ENCODE results near the gene LRRFIP1.

The LRRFIP1 gene

GRCh38 chr2:237629739-237630138 is 2.4 kb downstream of the LRRFIP1 start:
- Histone ChIP-seq H3K4me1 (ENCODE audit: control extremely low read depth in 1 of 4, control insufficient read depth in 4 of 4, insufficient read depth in 4 of 4, low read length in 3 of 4) (peaks cover 7 to 19% (median 14%) of the 10 kb centered on the region in 4 experiments), H3K4me3 (ENCODE audit: control insufficient read depth in 1 of 7, extremely low read depth in 1 of 7, insufficient read depth in 4 of 7, low read depth in 2 of 7, low read length in 6 of 7) (no peak overlapping the region), H3K27ac (ENCODE audit: insufficient read depth in 1 of 2, low read depth in 1 of 2, low read length in 2 of 2, poor library complexity in 1 of 2, severe bottlenecking in 2 of 2) (no peak overlapping the region), H3K36me3 (ENCODE audit: control insufficient read depth in 4 of 4, insufficient read depth in 4 of 4, low read length in 3 of 4) (peaks cover 0 to 2% (median 0%) of the 10 kb centered on the region in 4 experiments), H3K9me3 (ENCODE audit: control extremely low read depth in 1 of 5, control insufficient read depth in 4 of 5, insufficient read depth in 2 of 5, low read depth in 1 of 5, low read length in 4 of 5) (peaks cover 0 to 5% (median 0%) of the 10 kb centered on the region in 5 experiments), H3K27me3 (replicated peaks in 2 of 5; ENCODE audit: control insufficient read depth in 4 of 5, insufficient read depth in 5 of 5, low read length in 4 of 5) (peaks cover 4 to 9% (median 6%) of the 10 kb centered on the region in 5 experiments)
- CTCF ChIA-PET, result interaction anchor here (1.4 to 1.8 kb wide), 2 partner anchors 15 to 48 kb away, joined by 4 to 5 read pairs; no protein-coding TSS in a partner anchor
- DNase-seq, result peak in 1 of 3 donors; percentile 13
- POLR2A ChIA-PET, result no interaction called here
- WGBS (ENCODE audit: insufficient coverage), result 83% methylated on average over 6 of the region's 8 CpGs

- POLR2A ChIA-PET, result no interaction called here
- peaks cover 0 to 2% (median 0%) of the 10 kb centered on the region in 4 experiments for H3K36me3 ChIP-seq (ENCODE audit: control insufficient read depth in 4 of 4, insufficient read depth in 4 of 4, low read length in 3 of 4)
- 75% methylated on average over 12 of the region's 12 CpGs for WGBS (ENCODE audit: insufficient coverage)
- CTCF ChIA-PET, result interaction anchor here (1.4 to 1.8 kb wide), 2 partner anchors 16 to 49 kb away, joined by 4 to 5 read pairs; no protein-coding TSS in a partner anchor
- peaks cover 4 to 8% (median 6%) of the 10 kb centered on the region in 5 experiments for H3K27me3 ChIP-seq (replicated peaks in 2 of 5; ENCODE audit: control insufficient read depth in 4 of 5, insufficient read depth in 5 of 5, low read length in 4 of 5)
- H3K9me3 ChIP-seq (ENCODE audit: control extremely low read depth in 1 of 5, control insufficient read depth in 4 of 5, insufficient read depth in 2 of 5, low read depth in 1 of 5, low read length in 4 of 5), result peaks cover 0 to 8% (median 2%) of the 10 kb centered on the region in 5 experiments
- DNase-seq, result no peak
- peaks cover 7 to 19% (median 13%) of the 10 kb centered on the region in 4 experiments for H3K4me1 ChIP-seq (ENCODE audit: control extremely low read depth in 1 of 4, control insufficient read depth in 4 of 4, insufficient read depth in 4 of 4, low read length in 3 of 4)
- H3K27ac ChIP-seq (ENCODE audit: insufficient read depth in 1 of 2, low read depth in 1 of 2, low read length in 2 of 2, poor library complexity in 1 of 2, severe bottlenecking in 2 of 2), result no peak overlapping the region
- H3K4me3 ChIP-seq (ENCODE audit: control insufficient read depth in 1 of 7, extremely low read depth in 1 of 7, insufficient read depth in 4 of 7, low read depth in 2 of 7, low read length in 6 of 7), result no peak overlapping the region
Measured at GRCh38 chr2:237630216-237631000, 3.0 kb downstream of the LRRFIP1 start.

GRCh38 chr2:237631007-237631785 is 3.8 kb downstream of the LRRFIP1 start:
- POLR2A ChIA-PET, result no interaction called here

GRCh38 chr2:237631801-237632585 is 4.6 kb downstream of the LRRFIP1 start:
- CTCF ChIA-PET, result interaction anchor here (1.3 kb wide), 1 partner anchor 9 kb away, joined by 4 read pairs; no protein-coding TSS in a partner anchor
- H3K4me1 ChIP-seq (ENCODE audit: control extremely low read depth in 1 of 4, control insufficient read depth in 4 of 4, insufficient read depth in 4 of 4, low read length in 3 of 4), result peaks cover 6 to 16% (median 11%) of the 10 kb centered on the region in 4 experiments
- 91% methylated on average over 16 of the region's 19 CpGs for WGBS (ENCODE audit: insufficient coverage)
- no peak overlapping the region for H3K27ac ChIP-seq (ENCODE audit: insufficient read depth in 1 of 2, low read depth in 1 of 2, low read length in 2 of 2, poor library complexity in 1 of 2, severe bottlenecking in 2 of 2)
- POLR2A ChIA-PET, result no interaction called here
- H3K36me3 ChIP-seq (ENCODE audit: control insufficient read depth in 4 of 4, insufficient read depth in 4 of 4, low read length in 3 of 4), result peaks cover 0 to 2% (median 0%) of the 10 kb centered on the region in 4 experiments
- H3K27me3 ChIP-seq (replicated peaks in 2 of 5; ENCODE audit: control insufficient read depth in 4 of 5, insufficient read depth in 5 of 5, low read length in 4 of 5), result peaks cover 0 to 8% (median 4%) of the 10 kb centered on the region in 5 experiments
- peaks cover 0 to 11% (median 2%) of the 10 kb centered on the region in 5 experiments for H3K9me3 ChIP-seq (ENCODE audit: control extremely low read depth in 1 of 5, control insufficient read depth in 4 of 5, insufficient read depth in 2 of 5, low read depth in 1 of 5, low read length in 4 of 5)
- DNase-seq, result no peak
- no peak overlapping the region for H3K4me3 ChIP-seq (ENCODE audit: control insufficient read depth in 1 of 7, extremely low read depth in 1 of 7, insufficient read depth in 4 of 7, low read depth in 2 of 7, low read length in 6 of 7)

More at GRCh38 chr2:237631007-237631785, 3.8 kb downstream of the LRRFIP1 start:
- Histone ChIP-seq H3K9me3 (ENCODE audit: control extremely low read depth in 1 of 5, control insufficient read depth in 4 of 5, insufficient read depth in 2 of 5, low read depth in 1 of 5, low read length in 4 of 5) (peaks cover 0 to 8% (median 2%) of the 10 kb centered on the region in 5 experiments), H3K27ac (ENCODE audit: insufficient read depth in 1 of 2, low read depth in 1 of 2, low read length in 2 of 2, poor library complexity in 1 of 2, severe bottlenecking in 2 of 2) (no peak overlapping the region), H3K4me3 (ENCODE audit: control insufficient read depth in 1 of 7, extremely low read depth in 1 of 7, insufficient read depth in 4 of 7, low read depth in 2 of 7, low read length in 6 of 7) (no peak overlapping the region), H3K36me3 (ENCODE audit: control insufficient read depth in 4 of 4, insufficient read depth in 4 of 4, low read length in 3 of 4) (peaks cover 0 to 2% (median 0%) of the 10 kb centered on the region in 4 experiments), H3K27me3 (replicated peaks in 2 of 5; ENCODE audit: control insufficient read depth in 4 of 5, insufficient read depth in 5 of 5, low read length in 4 of 5) (peaks cover 4 to 8% (median 6%) of the 10 kb centered on the region in 5 experiments), H3K4me1 (ENCODE audit: control extremely low read depth in 1 of 4, control insufficient read depth in 4 of 4, insufficient read depth in 4 of 4, low read length in 3 of 4) (peaks cover 6 to 19% (median 12%) of the 10 kb centered on the region in 4 experiments)
- WGBS (ENCODE audit: insufficient coverage), result 98% methylated on average over 14 of the region's 14 CpGs
- CTCF ChIA-PET, result interaction anchor here (1.3 kb wide), 1 partner anchor 8 kb away, joined by 4 read pairs; no protein-coding TSS in a partner anchor
- no peak for DNase-seq

- peaks cover 0 to 11% (median 2%) of the 10 kb centered on the region in 5 experiments for H3K9me3 ChIP-seq (ENCODE audit: control extremely low read depth in 1 of 5, control insufficient read depth in 4 of 5, insufficient read depth in 2 of 5, low read depth in 1 of 5, low read length in 4 of 5)
Measured at GRCh38 chr2:237633061-237633561, 5.7 kb downstream of the LRRFIP1 start.

GRCh38 chr2:237636578-237636977 is 9.2 kb downstream of the LRRFIP1 start:
- no peak overlapping the region for H3K4me3 ChIP-seq (ENCODE audit: control insufficient read depth in 1 of 7, extremely low read depth in 1 of 7, insufficient read depth in 4 of 7, low read depth in 2 of 7, low read length in 6 of 7)
- CTCF ChIA-PET, result interaction anchor here (1.2 to 2.3 kb wide), 2 partner anchors 15 to 19 kb away, joined by 3 to 7 read pairs; no protein-coding TSS in a partner anchor
- no peaks in the 10 kb centered on the region for H3K27me3 ChIP-seq (replicated peaks in 2 of 5; ENCODE audit: control insufficient read depth in 4 of 5, insufficient read depth in 5 of 5, low read length in 4 of 5)
- no peak overlapping the region for H3K27ac ChIP-seq (ENCODE audit: insufficient read depth in 1 of 2, low read depth in 1 of 2, low read length in 2 of 2, poor library complexity in 1 of 2, severe bottlenecking in 2 of 2)
- POLR2A ChIA-PET, result no interaction called here
- WGBS (ENCODE audit: insufficient coverage), result 91% methylated on average over 1 of the region's 1 CpG
- no peak for DNase-seq
- peaks cover 0 to 11% (median 2%) of the 10 kb centered on the region in 5 experiments for H3K9me3 ChIP-seq (ENCODE audit: control extremely low read depth in 1 of 5, control insufficient read depth in 4 of 5, insufficient read depth in 2 of 5, low read depth in 1 of 5, low read length in 4 of 5)
- peaks cover 0 to 2% (median 0%) of the 10 kb centered on the region in 4 experiments for H3K36me3 ChIP-seq (ENCODE audit: control insufficient read depth in 4 of 4, insufficient read depth in 4 of 4, low read length in 3 of 4)
- no peaks in the 10 kb centered on the region for H3K4me1 ChIP-seq (ENCODE audit: control extremely low read depth in 1 of 4, control insufficient read depth in 4 of 4, insufficient read depth in 4 of 4, low read length in 3 of 4)

More at GRCh38 chr2:237633061-237633561, 5.7 kb downstream of the LRRFIP1 start:
- H3K4me3 ChIP-seq (ENCODE audit: control insufficient read depth in 1 of 7, extremely low read depth in 1 of 7, insufficient read depth in 4 of 7, low read depth in 2 of 7, low read length in 6 of 7), result no peak overlapping the region
- WGBS (ENCODE audit: insufficient coverage), result 89% methylated on average over 6 of the region's 10 CpGs
- DNase-seq, result no peak
- CTCF ChIA-PET, result no interaction called here
- peaks cover 0 to 6% (median 4%) of the 10 kb centered on the region in 5 experiments for H3K27me3 ChIP-seq (replicated peaks in 2 of 5; ENCODE audit: control insufficient read depth in 4 of 5, insufficient read depth in 5 of 5, low read length in 4 of 5)
- POLR2A ChIA-PET, result no interaction called here
- H3K36me3 ChIP-seq (ENCODE audit: control insufficient read depth in 4 of 4, insufficient read depth in 4 of 4, low read length in 3 of 4), result peaks cover 0 to 2% (median 0%) of the 10 kb centered on the region in 4 experiments
- H3K4me1 ChIP-seq (ENCODE audit: control extremely low read depth in 1 of 4, control insufficient read depth in 4 of 4, insufficient read depth in 4 of 4, low read length in 3 of 4), result peaks cover 4 to 9% (median 7%) of the 10 kb centered on the region in 4 experiments
- H3K27ac ChIP-seq (ENCODE audit: insufficient read depth in 1 of 2, low read depth in 1 of 2, low read length in 2 of 2, poor library complexity in 1 of 2, severe bottlenecking in 2 of 2), result no peak overlapping the region

All from common myeloid progenitor, CD34-positive (primary cell).